Activated gamma-delta T cell treated with anti-CD3 and anti-CD28 coated beads, Interleukin-2, amount 50 U/mL, for 16 hours (primary cell): ENCODE data around the gene JAKMIP2.
"Not testable (repeated sequence)": the region's sequence is repeated elsewhere in the genome, so short reads cannot be mapped to it uniquely, and the experiment has no call there.

Experiments
- DNase-seq: peaks from one replicate; pipeline ENCODE4 v3.0.0-alpha.2; 2020; ENCODE audit warnings: low read depth

Gene JAKMIP2

GRCh38 chr5:147610798-147611197 lies 171.7 kb downstream of the JAKMIP2 start:
- DNase-seq = no peak

- DNase-seq = no peak
Measured at GRCh38 chr5:147601652-147602051, 180.9 kb downstream of the JAKMIP2 start.

DNA sequence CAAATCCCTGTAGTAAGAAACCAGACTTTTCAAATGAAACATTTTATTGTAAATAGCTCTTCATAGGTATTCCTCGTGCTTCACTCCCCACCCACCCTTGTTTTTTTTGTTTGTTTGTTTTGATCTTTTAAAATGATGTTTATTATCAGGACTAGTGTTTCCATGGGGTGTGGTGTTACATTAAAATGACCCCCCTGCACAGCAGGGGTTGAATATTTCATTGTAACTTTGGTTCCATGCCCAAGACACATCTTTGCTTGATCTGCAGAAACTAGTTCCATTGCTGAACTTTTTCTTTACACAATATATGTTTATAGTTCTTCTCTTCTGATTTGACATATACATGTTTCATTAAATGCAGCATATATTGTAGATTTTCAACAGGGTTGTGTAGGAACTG lies 191.4 kb downstream of the JAKMIP2 start:
- DNase-seq = no peak

- no peak for DNase-seq
Measured at GRCh38 chr5:147590096-147590495, 192.4 kb downstream of the JAKMIP2 start.

DNA sequence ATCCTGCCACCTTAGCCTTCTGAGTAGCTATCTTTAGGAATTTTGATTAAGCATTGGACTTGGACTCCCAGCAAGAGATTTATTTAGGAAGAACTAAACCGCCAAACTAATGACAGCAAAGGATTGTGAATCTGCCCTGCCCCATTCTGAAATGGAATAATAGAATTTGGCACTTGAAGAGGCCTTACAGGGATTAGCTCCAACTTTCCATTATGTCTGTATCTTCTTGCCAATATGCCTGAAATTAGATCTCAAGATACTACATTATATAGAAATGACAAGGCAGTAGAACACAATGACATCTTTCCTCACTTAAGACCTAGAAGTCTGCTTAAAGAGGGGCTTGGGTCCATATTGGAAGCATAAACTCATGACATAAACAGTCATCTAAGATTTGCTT lies 195.7 kb downstream of the JAKMIP2 start:
- no peak for DNase-seq

- DNase-seq = no peak
Measured at GRCh38 chr5:147586221-147586620, 196.3 kb downstream of the JAKMIP2 start.

GRCh38 chr5:147582272-147582671 lies 200.3 kb downstream of the JAKMIP2 start:
- not testable (repeated sequence) for DNase-seq

DNA sequence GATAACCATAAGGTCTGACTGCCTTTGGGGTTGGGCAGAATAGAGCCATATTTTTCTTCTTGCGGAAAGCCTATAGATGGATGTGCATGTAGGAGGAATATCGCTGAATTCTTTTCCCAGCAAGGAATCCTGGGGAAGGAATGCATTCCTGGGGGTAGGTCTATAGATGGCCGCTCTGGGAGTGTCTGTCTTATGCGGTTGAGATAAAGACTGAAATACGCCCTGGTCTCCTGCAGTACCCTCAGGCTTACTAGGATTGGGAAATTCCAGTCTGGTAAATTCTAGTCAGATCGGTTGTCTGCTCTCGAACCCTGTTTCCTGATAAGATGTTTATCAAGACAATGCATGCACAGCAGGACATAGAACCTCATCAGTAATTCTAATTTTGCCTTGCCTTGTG lies 202.1 kb downstream of the JAKMIP2 start:
- DNase-seq = not testable (repeated sequence)

DNA sequence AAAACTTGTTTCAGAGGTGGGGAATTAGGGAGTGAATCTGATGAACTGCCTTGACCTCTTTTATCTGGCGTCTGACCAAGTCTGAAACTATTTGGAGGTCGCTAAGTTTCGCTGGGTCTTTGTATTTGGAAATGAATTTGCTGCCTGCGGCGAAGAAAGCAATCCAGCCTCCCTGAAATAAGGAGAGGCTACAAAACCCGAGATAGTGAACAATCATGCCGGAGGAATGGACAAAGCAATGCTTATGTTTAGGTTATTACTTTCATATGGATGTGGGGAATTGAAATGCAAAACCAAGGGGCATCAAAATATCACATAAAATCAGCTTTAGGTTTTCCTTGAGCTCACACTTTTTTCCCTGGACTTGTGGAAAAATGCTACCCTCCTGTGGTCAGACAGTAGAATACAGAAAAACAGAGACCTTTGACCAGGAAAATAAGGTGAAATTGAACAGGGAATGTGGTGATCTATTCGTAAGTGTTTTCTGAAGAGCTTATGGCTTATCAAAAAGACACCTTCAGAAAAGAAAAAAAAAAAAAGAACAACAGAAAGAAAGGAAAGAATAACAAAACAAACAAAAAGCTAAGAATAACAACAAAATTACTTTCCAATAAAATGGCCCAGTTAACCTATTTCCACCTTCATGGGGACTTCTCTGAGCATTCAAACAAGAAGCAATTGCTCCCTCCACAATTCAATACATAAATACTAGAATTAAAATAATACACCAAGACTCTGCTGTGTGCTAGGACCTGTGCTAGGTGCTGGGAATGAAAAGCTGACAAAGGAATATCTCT lies 204.1 kb downstream of the JAKMIP2 start:
- no peak for DNase-seq

DNA sequence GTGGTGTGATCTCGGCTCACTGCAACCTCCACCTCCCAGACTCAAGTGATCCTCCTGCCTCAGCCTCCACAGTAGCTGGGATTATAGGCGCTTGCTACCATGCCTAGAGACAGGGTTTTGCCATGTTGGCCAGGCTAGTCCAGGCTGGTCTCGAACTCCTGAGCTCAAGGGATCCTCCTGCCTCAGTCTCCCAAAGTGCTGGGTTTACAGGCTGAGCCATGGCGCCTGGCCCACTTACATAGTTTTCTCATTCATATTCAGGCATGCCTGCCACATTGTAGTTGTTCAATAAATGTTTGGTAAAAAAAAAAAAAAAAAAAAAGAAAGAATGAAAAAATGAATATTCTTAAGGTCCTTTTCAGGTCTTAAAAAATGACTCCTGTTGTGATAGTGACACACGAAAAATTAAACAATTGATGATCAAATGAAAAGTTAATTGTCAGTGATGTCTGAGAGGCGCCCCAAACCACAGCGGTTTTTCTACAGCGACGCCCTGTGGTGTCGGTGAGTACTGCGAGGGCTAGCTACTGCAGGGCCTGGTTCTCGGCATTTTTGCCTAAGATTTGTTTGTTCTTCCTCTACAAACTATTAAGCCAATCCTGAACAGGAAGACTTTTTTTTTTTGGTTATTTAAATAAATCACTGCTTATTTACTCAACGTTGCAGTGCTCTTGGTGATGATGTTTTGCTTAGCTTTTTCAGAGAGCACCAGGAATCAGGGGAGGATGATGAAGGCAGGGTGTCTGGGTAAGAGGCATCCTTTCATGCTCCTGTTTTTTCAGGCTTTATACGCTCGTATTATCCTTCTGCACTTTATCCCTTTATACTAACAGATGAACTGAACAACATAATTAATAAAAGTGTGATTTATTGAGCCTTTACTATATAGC lies 205.6 kb downstream of the JAKMIP2 start:
- no peak for DNase-seq

- DNase-seq = no peak
Measured at GRCh38 chr5:147575598-147575997, 206.9 kb downstream of the JAKMIP2 start.

DNA sequence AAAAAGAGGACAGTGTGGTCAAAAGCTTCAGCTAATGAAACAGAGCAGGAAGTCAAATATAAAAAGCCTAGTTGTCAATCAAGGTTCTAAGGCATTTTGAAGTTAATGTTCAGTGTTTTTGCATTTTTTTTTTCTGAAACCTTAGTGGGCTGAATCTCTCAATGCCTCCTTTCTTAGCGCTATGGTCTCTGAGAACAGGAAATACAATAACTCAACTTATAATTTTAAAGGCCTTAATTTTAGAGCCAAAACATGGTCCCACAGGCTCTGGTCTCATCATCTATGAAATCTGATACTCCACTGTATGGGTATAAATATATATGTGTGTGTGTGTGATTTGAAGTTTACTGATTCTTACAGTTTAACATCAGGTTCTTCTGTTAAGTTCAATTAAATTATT lies 209.3 kb downstream of the JAKMIP2 start:
- no peak for DNase-seq

DNA sequence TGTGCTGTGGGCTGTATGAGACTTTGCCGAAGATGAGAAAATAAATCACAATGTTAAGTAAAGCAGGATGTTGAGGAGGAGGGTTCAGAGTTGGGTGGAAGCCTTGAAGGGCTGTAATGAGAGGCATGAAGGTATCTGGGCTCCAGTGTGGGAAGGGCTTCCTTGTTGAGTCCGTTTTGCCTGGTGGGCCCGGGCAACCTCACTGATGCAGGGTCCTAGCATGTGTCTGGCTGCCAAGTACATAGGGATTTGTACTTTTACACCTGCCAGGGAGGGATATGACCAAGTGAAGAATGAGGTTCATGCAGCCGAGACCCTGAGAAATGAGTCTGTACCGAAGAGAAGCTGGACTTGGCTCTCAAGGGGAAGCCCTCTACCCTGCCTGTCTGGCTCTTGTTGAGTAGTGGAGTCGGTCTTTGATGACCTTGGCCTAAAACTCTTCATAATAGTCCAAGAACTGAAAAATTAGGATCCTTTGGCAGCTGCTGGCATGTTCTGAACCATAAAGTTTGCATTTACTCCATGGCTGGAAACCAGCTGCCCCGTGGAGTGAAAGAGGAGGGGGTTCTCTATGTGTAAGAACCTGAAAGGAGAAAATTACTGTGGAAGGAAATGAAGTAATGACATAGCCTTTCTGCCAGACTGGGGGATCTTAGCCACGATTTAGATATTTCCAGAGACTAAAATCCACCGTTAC lies 213.7 kb downstream of the JAKMIP2 start:
- DNase-seq = no peak

DNA sequence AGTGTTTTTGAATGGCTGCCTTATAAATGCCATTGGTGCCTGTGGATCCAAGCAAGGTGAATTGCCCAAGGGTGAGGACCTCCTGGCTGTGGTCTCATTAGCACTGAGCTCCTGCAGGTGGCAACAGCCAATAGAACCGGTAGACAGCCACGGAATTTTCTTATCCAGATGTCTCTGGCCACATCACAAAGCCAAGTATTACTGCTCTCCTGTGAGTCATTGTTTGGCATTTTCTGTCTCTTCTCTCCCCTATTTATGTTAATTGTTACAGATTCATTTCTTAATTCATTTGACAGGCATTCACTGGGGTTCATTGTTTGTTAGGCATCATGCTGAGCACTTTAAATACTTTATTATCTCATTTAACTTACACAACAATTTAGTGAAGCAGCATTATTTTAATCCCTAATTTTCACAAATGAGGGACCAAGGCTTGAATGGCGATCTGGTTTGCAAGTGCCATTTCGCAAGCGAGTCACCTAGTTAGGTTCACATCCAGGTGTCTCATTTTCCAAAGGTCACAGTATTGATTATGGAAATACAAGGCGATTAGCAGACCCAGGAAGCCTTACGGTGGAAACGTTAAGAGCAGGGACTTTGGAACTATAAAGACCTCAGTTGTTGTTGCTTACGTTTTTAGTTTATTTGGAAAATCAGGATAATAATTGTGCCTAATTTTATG lies 214.5 kb downstream of the JAKMIP2 start:
- no peak for DNase-seq

- no peak for DNase-seq
Measured at GRCh38 chr5:147565524-147565923, 217.0 kb downstream of the JAKMIP2 start.

DNA sequence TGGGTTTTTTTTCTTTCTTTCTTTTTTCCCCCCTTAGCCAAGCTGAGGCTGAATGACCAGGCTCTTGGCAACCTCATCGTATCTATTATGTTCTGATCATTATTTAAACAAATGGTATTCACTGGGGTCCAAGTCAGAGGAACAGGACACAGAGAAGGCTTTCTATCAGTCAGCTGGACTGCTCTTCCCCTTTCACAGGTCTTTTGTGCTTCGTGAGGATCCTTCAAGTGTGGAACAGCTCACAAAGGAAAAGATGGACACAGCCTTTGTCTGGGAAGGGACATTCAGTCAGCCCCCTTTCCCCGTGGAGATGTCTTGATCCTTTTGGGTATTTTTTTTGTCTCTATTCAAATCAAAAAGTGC lies 218.4 kb downstream of the JAKMIP2 start:
- no peak for DNase-seq

DNA sequence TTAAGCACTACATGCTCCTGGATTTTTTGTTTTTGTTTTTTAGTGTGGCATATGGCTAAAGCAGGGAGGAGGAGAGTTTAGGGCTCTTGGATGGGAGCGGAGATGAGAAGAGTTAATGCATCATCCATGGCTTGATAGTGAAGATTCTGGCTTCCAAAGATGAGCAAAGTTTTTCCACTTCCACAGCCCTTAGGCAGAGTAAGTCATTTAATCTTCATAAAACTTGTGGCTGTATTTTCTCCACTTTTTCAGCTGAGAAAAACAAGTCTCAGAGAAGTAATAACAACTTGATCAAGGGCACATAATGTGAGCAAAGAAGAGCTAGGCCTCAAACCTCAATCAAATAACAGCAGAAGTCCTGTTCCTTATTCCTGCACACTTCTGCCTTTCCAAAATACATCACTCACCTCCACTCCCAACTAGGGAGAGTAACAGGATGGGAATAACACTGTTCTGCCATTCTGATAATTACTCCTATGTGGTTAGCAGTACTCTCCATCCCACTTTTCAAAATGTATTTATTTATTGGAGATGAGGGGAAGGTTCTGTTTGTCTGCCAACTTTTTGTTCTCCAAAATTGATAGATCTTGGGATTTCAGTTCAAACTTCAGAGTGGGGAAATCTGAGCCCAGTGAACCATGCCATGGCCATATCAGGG lies 218.9 kb downstream of the JAKMIP2 start:
- no peak for DNase-seq

- DNase-seq = no peak
Measured at GRCh38 chr5:147561435-147561834, 221.1 kb downstream of the JAKMIP2 start.

DNA sequence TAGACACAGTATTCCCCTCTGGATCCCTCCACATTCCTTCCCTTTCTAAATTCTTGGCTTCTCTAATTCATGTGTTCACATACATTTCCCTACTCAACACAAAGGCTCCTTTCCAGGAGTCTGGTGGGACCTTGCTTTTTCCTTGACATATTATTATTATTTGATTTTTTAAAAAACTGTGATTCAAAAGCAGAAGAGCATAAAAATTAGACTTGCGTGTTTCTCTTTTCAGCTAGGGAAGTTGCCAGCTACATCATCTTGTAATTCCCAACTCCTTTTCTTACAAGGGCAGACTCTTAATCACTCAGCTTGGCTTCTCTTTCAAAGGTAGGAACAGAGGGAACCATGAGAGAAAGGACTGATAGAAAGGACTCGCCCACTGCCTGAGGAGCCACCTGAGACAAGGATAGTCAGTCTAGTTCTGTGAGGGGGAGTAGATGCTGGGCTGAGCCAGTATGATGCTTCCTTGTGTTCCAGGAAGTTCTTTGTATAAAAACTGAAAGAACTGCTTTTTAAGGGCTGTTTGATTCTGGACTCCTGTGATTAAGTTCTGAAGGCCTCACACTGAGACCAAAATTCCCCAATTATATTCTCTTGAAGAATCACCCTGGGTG lies 221.7 kb downstream of the JAKMIP2 start:
- no peak for DNase-seq

- no peak for DNase-seq
Measured at GRCh38 chr5:147559749-147560148, 222.8 kb downstream of the JAKMIP2 start.

GRCh38 chr5:147558826-147559225 lies 223.7 kb downstream of the JAKMIP2 start:
- no peak for DNase-seq
